ENCODE data around the gene PIGU. TPM values are rescaled to one million over a fixed set of nuclear protein-coding genes. Genes with fewer than 3 reads are reported as not detected.

The PIGU gene
- total RNA-seq, 5 donors from 2014 or later (not counting 1 experiment from before 2014, with no cell fraction given): 8.6 to 17.1 (median 13.6) TPM

GRCh38 chr20:34532320-34532719 is 144.6 kb downstream of the PIGU start:
- 87% methylated on average over 8 of the region's 8 CpGs for WGBS (ENCODE audit: insufficient coverage)
- H3K9me3 Mint-ChIP-seq: no peaks in the 10 kb centered on the region
- CTCF ChIA-PET: no interaction called here
- no peaks in the 10 kb centered on the region for H3K9me3 ChIP-seq
- POLR2A ChIA-PET: no interaction called here
- H3K36me3 Mint-ChIP-seq: peaks cover 40% of the 10 kb centered on the region
- H3K4me3 ChIP-seq (ENCODE audit: control insufficient read depth in 1 of 2, extremely low read depth in 1 of 2, low read length in 1 of 2): no peak overlapping the region
- DNase-seq: no peak
- no peak overlapping the region for H3K27ac Mint-ChIP-seq
- no peak overlapping the region for H3K27ac ChIP-seq (ENCODE audit: low read length)
- ATAC-seq (replicated peaks in 1 of 4): no peak
- H3K36me3 ChIP-seq (ENCODE audit: control insufficient read depth in 2 of 2, extremely low read depth in 1 of 2, insufficient read depth in 1 of 2, low read length in 1 of 2): peaks cover 21 to 89% of the 10 kb centered on the region in 2 donors
- H3K4me3 Mint-ChIP-seq: no peak overlapping the region
- H3K27me3 Mint-ChIP-seq: no peaks in the 10 kb centered on the region
- peaks cover 4 to 12% (median 10%) of the 10 kb centered on the region in 3 donors for H3K4me1 Mint-ChIP-seq
- no peaks in the 10 kb centered on the region for H3K4me1 ChIP-seq (ENCODE audit: control insufficient read depth in 1 of 2, extremely low read depth in 1 of 2, insufficient read depth in 2 of 2, low read length in 2 of 2)
- no peaks in the 10 kb centered on the region for H3K27me3 ChIP-seq (replicated peaks in 1 of 2; ENCODE audit: control insufficient read depth in 2 of 2, extremely low read depth in 1 of 2, insufficient read depth in 2 of 2, low read length in 1 of 2)

GRCh38 chr20:34531608-34532265 is 145.2 kb downstream of the PIGU start:
- POLR2A ChIA-PET: interaction anchor here in 1 of 2 donors (0.6 to 0.7 kb wide), 2 partner anchors 115 to 1011 kb away, joined by 4 read pairs; no protein-coding TSS in a partner anchor

GRCh38 chr20:34530342-34530741 is 146.6 kb downstream of the PIGU start:
- H3K27ac ChIP-seq (ENCODE audit: low read length): no peak overlapping the region
- no peaks in the 10 kb centered on the region for H3K9me3 ChIP-seq
- H3K36me3 ChIP-seq (ENCODE audit: control insufficient read depth in 2 of 2, extremely low read depth in 1 of 2, insufficient read depth in 1 of 2, low read length in 1 of 2): peaks cover 12 to 89% of the 10 kb centered on the region in 2 donors
- Mint-ChIP-seq H3K4me1 (peaks cover 4 to 20% (median 18%) of the 10 kb centered on the region in 3 donors), H3K27ac (no peak overlapping the region), H3K27me3 (no peaks in the 10 kb centered on the region), H3K4me3 (no peak overlapping the region), H3K9me3 (no peaks in the 10 kb centered on the region), H3K36me3 (peaks cover 36% of the 10 kb centered on the region)
- POLR2A ChIA-PET: no interaction called here
- no peak for ATAC-seq (replicated peaks in 1 of 4)
- no peak overlapping the region for H3K4me3 ChIP-seq (ENCODE audit: control insufficient read depth in 1 of 2, extremely low read depth in 1 of 2, low read length in 1 of 2)
- no peaks in the 10 kb centered on the region for H3K4me1 ChIP-seq (ENCODE audit: control insufficient read depth in 1 of 2, extremely low read depth in 1 of 2, insufficient read depth in 2 of 2, low read length in 2 of 2)
- CTCF ChIA-PET: interaction anchor here (0.5 to 1.2 kb wide), 3 partner anchors 15 to 780 kb away, joined by 3 read pairs; no protein-coding TSS in a partner anchor
- no peak for DNase-seq
- no CpG with 5 or more reads among the region's 5 CpGs for WGBS (ENCODE audit: insufficient coverage)
- H3K27me3 ChIP-seq (replicated peaks in 1 of 2; ENCODE audit: control insufficient read depth in 2 of 2, extremely low read depth in 1 of 2, insufficient read depth in 2 of 2, low read length in 1 of 2): no peaks in the 10 kb centered on the region

More at GRCh38 chr20:34531608-34532265, 145.2 kb downstream of the PIGU start:
- ATAC-seq (replicated peaks in 1 of 4) (no peak), DNase-seq (no peak)
- 100% methylated on average over 4 of the region's 8 CpGs for WGBS (ENCODE audit: insufficient coverage)
- no peaks in the 10 kb centered on the region for H3K27me3 ChIP-seq (replicated peaks in 1 of 2; ENCODE audit: control insufficient read depth in 2 of 2, extremely low read depth in 1 of 2, insufficient read depth in 2 of 2, low read length in 1 of 2)
- Mint-ChIP-seq H3K9me3 (no peaks in the 10 kb centered on the region), H3K4me3 (no peak overlapping the region), H3K27me3 (no peaks in the 10 kb centered on the region), H3K27ac (no peak overlapping the region), H3K4me1 (peaks cover 4 to 12% (median 10%) of the 10 kb centered on the region in 3 donors), H3K36me3 (peaks cover 38% of the 10 kb centered on the region)
- no peak overlapping the region for H3K4me3 ChIP-seq (ENCODE audit: control insufficient read depth in 1 of 2, extremely low read depth in 1 of 2, low read length in 1 of 2)
- H3K9me3 ChIP-seq: no peaks in the 10 kb centered on the region
- CTCF ChIA-PET: interaction anchor here (0.6 kb wide), 2 partner anchors 10 to 176 kb away, joined by 3 read pairs; no protein-coding TSS in a partner anchor
- H3K36me3 ChIP-seq (ENCODE audit: control insufficient read depth in 2 of 2, extremely low read depth in 1 of 2, insufficient read depth in 1 of 2, low read length in 1 of 2): peaks cover 19 to 89% of the 10 kb centered on the region in 2 donors
- H3K4me1 ChIP-seq (ENCODE audit: control insufficient read depth in 1 of 2, extremely low read depth in 1 of 2, insufficient read depth in 2 of 2, low read length in 2 of 2): no peaks in the 10 kb centered on the region
- H3K27ac ChIP-seq (ENCODE audit: low read length): no peak overlapping the region

GRCh38 chr20:34529742-34530141 is 147.2 kb downstream of the PIGU start:
- Histone ChIP-seq H3K4me3 (ENCODE audit: control insufficient read depth in 1 of 2, extremely low read depth in 1 of 2, low read length in 1 of 2) (no peak overlapping the region), H3K27ac (ENCODE audit: low read length) (no peak overlapping the region), H3K9me3 (no peaks in the 10 kb centered on the region), H3K36me3 (ENCODE audit: control insufficient read depth in 2 of 2, extremely low read depth in 1 of 2, insufficient read depth in 1 of 2, low read length in 1 of 2) (peaks cover 11 to 88% of the 10 kb centered on the region in 2 donors), H3K4me1 (ENCODE audit: control insufficient read depth in 1 of 2, extremely low read depth in 1 of 2, insufficient read depth in 2 of 2, low read length in 2 of 2) (no peaks in the 10 kb centered on the region), H3K27me3 (replicated peaks in 1 of 2; ENCODE audit: control insufficient read depth in 2 of 2, extremely low read depth in 1 of 2, insufficient read depth in 2 of 2, low read length in 1 of 2) (no peaks in the 10 kb centered on the region)
- Mint-ChIP-seq H3K4me3 (no peak overlapping the region), H3K4me1 (peaks cover 7 to 23% (median 20%) of the 10 kb centered on the region in 3 donors), H3K27ac (no peak overlapping the region), H3K9me3 (no peaks in the 10 kb centered on the region), H3K27me3 (no peaks in the 10 kb centered on the region), H3K36me3 (peaks cover 36% of the 10 kb centered on the region)
- DNase-seq (peak in 1 of 35 experiments; percentile 0), ATAC-seq (replicated peaks in 1 of 4) (no peak)
- ChIA-PET POLR2A (interaction anchor here in 1 of 2 donors (0.6 kb wide), 1 partner anchor 85 kb away, joined by 5 read pairs; no protein-coding TSS in a partner anchor), CTCF (interaction anchor here in 1 of 2 donors (1.2 kb wide), 1 partner anchor 14 kb away, joined by 3 read pairs; no protein-coding TSS in a partner anchor)
- 98% methylated on average over 3 of the region's 3 CpGs for WGBS (ENCODE audit: insufficient coverage)

GRCh38 chr20:34528921-34529297 is 148.0 kb downstream of the PIGU start:
- Histone ChIP-seq H3K4me3 (ENCODE audit: control insufficient read depth in 1 of 2, extremely low read depth in 1 of 2, low read length in 1 of 2) (no peak overlapping the region), H3K27ac (ENCODE audit: low read length) (no peak overlapping the region), H3K9me3 (no peaks in the 10 kb centered on the region), H3K4me1 (ENCODE audit: control insufficient read depth in 1 of 2, extremely low read depth in 1 of 2, insufficient read depth in 2 of 2, low read length in 2 of 2) (no peaks in the 10 kb centered on the region), H3K36me3 (ENCODE audit: control insufficient read depth in 2 of 2, extremely low read depth in 1 of 2, insufficient read depth in 1 of 2, low read length in 1 of 2) (peaks cover 9 to 79% of the 10 kb centered on the region in 2 donors), H3K27me3 (replicated peaks in 1 of 2; ENCODE audit: control insufficient read depth in 2 of 2, extremely low read depth in 1 of 2, insufficient read depth in 2 of 2, low read length in 1 of 2) (no peaks in the 10 kb centered on the region)
- H3K27me3 Mint-ChIP-seq: no peaks in the 10 kb centered on the region
- CTCF ChIA-PET: no interaction called here
- DNase-seq (peak in 1 of 35 experiments; percentile 7), ATAC-seq (replicated peaks in 1 of 4) (no peak)
- H3K4me1 Mint-ChIP-seq: peaks cover 11 to 24% (median 23%) of the 10 kb centered on the region in 3 donors
- peak overlapping the region in 1 of 2 donors; percentile 31 for H3K27ac Mint-ChIP-seq
- no peak overlapping the region for H3K4me3 Mint-ChIP-seq
- peaks cover 29% of the 10 kb centered on the region for H3K36me3 Mint-ChIP-seq
- H3K9me3 Mint-ChIP-seq: no peaks in the 10 kb centered on the region
- no CpG with 5 or more reads among the region's 5 CpGs for WGBS (ENCODE audit: insufficient coverage)
- POLR2A ChIA-PET: interaction anchor here in 1 of 2 donors (0.6 kb wide), 1 partner anchor 84 kb away, joined by 5 read pairs; no protein-coding TSS in a partner anchor

GRCh38 chr20:34527016-34527415 is 149.9 kb downstream of the PIGU start:
- Mint-ChIP-seq H3K9me3 (no peaks in the 10 kb centered on the region), H3K27me3 (no peaks in the 10 kb centered on the region), H3K4me3 (no peak overlapping the region), H3K27ac (no peak overlapping the region), H3K36me3 (peaks cover 31% of the 10 kb centered on the region), H3K4me1 (peaks cover 28 to 42% (median 42%) of the 10 kb centered on the region in 3 donors)
- H3K4me1 ChIP-seq (ENCODE audit: control insufficient read depth in 1 of 2, extremely low read depth in 1 of 2, insufficient read depth in 2 of 2, low read length in 2 of 2): peaks cover 0 to 11% of the 10 kb centered on the region in 2 experiments
- ATAC-seq (replicated peaks in 1 of 4) (no peak), DNase-seq (no peak)
- no peak overlapping the region for H3K4me3 ChIP-seq (ENCODE audit: control insufficient read depth in 1 of 2, extremely low read depth in 1 of 2, low read length in 1 of 2)
- no peaks in the 10 kb centered on the region for H3K9me3 ChIP-seq
- WGBS (ENCODE audit: insufficient coverage): 100% methylated on average over 8 of the region's 10 CpGs
- ChIA-PET POLR2A (no interaction called here), CTCF (interaction anchor here (0.5 to 1.5 kb wide), 3 partner anchors 11 to 133 kb away, joined by 3 to 7 read pairs (median 5); partner anchors contain the start of gene DYNLRB1 (in 1 of the 2))
- H3K27ac ChIP-seq (ENCODE audit: low read length): no peak overlapping the region
- peaks cover 9 to 68% of the 10 kb centered on the region in 2 donors for H3K36me3 ChIP-seq (ENCODE audit: control insufficient read depth in 2 of 2, extremely low read depth in 1 of 2, insufficient read depth in 1 of 2, low read length in 1 of 2)
- no peaks in the 10 kb centered on the region for H3K27me3 ChIP-seq (replicated peaks in 1 of 2; ENCODE audit: control insufficient read depth in 2 of 2, extremely low read depth in 1 of 2, insufficient read depth in 2 of 2, low read length in 1 of 2)

Measured in T-cell (primary cell).